Transverse colon (tissue), 4 donors: Measurements from ENCODE around the gene HS3ST5.

Source experiments
- CTCF ChIP-seq, 5 experiments: fragments of 200-600 bp in 3 of 5; fragments of 450-650 bp in 2 of 5; sonication (generic) in 3 of 5; IDR thresholded peaks; 1 replicate in 2 of 5; 2 replicates in 3 of 5; pipeline ENCODE4 v1.5.1; 2016 to 2017; ENCODE audit warnings: antibody characterized with exemption in 5 of 5, inconsistent platforms in 3 of 5, mild to moderate bottlenecking in 2 of 5, moderate library complexity in 1 of 5
- POLR2AphosphoS5 ChIP-seq, 3 donors: sonication (generic); formaldehyde crosslinking; IDR thresholded peaks; one replicate each; pipeline ENCODE4 v1.6.1; 2016; ENCODE audit warnings: antibody characterized with exemption in 3 of 3

GRCh38 chr6:114061116-114061515, 281.7 kb downstream of the HS3ST5 start:
- TF ChIP-seq POLR2AphosphoS5 (IDR thresholded peaks at IDR 0.05): no peak
- TF ChIP-seq CTCF (IDR thresholded peaks at IDR 0.05): no peak
